DOHH2 (cell line): ENCODE measurements around the gene EML1.

Experiments
- EZH2phosphoT487 ChIP-seq: fragments of 200-600 bp; sonication (generic); IDR thresholded peaks from 2 replicates; pipeline ENCODE4 v1.6.1; 2017; ENCODE audit warnings: borderline replicate concordance, mild to moderate bottlenecking, antibody characterized with exemption, low read length, moderate library complexity, mixed read lengths
- TF ChIP-seq, protein P1 (sequence below): fragments of 200-600 bp; sonication (generic); IDR thresholded peaks from one replicate; pipeline ENCODE4 v1.5.1; 2014; ENCODE audit warnings: antibody characterized with exemption, mild to moderate bottlenecking, low read depth, low read length; ENCODE audit not compliant: poor library complexity, severe bottlenecking

DNA sequence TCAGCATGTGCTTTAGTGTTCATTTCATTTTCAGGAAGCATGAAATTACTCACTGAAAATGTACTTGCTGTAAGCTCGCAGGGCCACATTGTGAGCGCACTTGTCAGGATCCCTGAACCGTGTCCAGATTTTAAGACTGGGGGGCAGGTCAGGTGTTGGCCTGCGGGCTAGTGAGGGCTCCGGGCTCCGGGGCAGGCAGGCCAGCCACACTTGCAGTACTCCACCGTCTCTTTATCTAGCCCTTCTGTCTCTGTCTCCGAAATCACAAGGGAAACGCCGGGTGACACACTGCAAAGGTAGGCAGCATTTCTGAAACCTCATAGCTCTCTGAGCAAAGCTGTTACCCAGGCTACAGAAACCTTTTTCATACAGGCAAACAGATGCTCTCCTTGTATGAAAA is 98.7 kb downstream of the EML1 start:
- TF ChIP-seq, protein P1, sequence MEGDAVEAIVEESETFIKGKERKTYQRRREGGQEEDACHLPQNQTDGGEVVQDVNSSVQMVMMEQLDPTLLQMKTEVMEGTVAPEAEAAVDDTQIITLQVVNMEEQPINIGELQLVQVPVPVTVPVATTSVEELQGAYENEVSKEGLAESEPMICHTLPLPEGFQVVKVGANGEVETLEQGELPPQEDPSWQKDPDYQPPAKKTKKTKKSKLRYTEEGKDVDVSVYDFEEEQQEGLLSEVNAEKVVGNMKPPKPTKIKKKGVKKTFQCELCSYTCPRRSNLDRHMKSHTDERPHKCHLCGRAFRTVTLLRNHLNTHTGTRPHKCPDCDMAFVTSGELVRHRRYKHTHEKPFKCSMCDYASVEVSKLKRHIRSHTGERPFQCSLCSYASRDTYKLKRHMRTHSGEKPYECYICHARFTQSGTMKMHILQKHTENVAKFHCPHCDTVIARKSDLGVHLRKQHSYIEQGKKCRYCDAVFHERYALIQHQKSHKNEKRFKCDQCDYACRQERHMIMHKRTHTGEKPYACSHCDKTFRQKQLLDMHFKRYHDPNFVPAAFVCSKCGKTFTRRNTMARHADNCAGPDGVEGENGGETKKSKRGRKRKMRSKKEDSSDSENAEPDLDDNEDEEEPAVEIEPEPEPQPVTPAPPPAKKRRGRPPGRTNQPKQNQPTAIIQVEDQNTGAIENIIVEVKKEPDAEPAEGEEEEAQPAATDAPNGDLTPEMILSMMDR, result no peak
- TF ChIP-seq EZH2phosphoT487, result no peak
